Stimulated activated naive CD8-positive, alpha-beta T cell treated with anti-CD3 and anti-CD28 coated beads, Interleukin-15, Interleukin-2, amounts not matched to agents 100 U/mL and 50 U/mL, for 24 hours (primary cell): ENCODE results near the gene RABEP1.
A peak's percentile ranks its signal among the peaks of the same experiment; 100 is the strongest.
"Not testable (repeated sequence)": the region's sequence is repeated elsewhere in the genome, so short reads cannot be mapped to it uniquely, and the experiment has no call there.

ENCODE experiments used
- ATAC-seq: fragments of 150-1000 bp; cut with Tn5 transposase; one replicate; pipeline ENCODE4 v1.10.0; 2021
- DNase-seq: peaks from one replicate; pipeline ENCODE4 v3.0.0; 2021

RABEP1 gene, protein sequence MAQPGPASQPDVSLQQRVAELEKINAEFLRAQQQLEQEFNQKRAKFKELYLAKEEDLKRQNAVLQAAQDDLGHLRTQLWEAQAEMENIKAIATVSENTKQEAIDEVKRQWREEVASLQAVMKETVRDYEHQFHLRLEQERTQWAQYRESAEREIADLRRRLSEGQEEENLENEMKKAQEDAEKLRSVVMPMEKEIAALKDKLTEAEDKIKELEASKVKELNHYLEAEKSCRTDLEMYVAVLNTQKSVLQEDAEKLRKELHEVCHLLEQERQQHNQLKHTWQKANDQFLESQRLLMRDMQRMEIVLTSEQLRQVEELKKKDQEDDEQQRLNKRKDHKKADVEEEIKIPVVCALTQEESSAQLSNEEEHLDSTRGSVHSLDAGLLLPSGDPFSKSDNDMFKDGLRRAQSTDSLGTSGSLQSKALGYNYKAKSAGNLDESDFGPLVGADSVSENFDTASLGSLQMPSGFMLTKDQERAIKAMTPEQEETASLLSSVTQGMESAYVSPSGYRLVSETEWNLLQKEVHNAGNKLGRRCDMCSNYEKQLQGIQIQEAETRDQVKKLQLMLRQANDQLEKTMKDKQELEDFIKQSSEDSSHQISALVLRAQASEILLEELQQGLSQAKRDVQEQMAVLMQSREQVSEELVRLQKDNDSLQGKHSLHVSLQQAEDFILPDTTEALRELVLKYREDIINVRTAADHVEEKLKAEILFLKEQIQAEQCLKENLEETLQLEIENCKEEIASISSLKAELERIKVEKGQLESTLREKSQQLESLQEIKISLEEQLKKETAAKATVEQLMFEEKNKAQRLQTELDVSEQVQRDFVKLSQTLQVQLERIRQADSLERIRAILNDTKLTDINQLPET

DNA sequence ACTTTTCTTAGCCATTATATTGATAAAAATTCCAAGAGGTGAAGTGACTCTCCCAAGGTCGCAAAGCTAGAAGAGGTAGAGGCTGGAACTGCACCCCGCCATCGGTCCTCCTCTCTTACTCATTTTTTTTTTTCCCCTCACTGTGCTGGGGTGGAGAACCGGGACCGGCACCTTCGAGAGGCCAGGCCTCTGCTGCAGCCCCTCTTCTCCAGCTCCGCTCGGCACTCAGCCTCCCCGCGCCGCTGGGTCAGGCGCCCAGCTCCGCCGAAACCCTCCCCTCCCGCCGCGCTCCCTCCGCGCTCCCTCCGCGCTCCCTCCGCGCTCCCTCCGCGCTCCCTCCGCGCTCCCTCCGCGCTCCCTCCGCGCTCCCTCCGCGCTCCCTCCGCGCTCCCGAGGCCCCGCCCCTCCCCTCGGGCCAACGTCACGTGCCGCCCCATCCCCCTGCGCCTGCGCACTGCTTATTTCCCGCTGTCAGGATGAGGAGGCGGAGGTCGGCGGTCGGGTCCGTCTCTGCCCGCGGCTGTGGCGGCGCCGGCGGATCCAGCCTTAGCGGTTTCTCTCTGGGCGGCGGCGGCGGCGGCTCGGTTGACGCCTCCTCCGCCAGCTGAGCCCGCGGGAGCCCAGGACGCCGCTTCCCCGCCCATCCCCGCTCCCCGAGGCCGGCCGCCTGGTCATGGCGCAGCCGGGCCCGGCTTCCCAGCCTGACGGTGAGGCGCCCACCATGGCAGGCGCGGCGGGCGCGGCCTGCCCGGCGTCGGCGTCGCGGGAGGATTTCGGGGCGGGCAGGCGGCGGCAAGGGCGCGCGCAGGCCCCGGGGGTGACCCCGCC is at the start of gene RABEP1:
TSS of gene RABEP1 (plus strand) at position 471 of the 828 bp plus-strand sequence. CDS start at position 674, 203 bp downstream.
- peak; percentile 98 for DNase-seq
- ATAC-seq, result peak; percentile 86

DNA sequence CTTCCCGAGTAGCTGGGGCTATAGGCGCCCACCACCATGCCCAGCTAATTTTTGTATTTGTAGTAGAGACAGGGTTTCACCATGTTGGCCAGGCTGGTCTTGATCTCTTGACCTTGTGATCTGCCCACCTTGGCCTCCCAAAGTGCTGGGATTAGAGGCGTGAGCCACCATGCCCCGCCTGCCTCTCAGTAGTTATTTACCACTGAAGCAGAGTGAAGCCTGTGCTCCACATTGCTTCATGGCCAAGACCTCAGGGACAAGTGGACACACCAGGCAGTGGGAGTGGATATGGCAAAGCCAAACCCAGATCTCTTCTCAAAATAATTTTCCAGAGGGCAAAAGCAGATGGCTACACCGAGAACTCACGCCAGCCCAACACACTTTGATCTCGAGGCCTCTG is 48.6 kb upstream of the RABEP1 start:
- not testable (repeated sequence) for ATAC-seq, DNase-seq

DNA sequence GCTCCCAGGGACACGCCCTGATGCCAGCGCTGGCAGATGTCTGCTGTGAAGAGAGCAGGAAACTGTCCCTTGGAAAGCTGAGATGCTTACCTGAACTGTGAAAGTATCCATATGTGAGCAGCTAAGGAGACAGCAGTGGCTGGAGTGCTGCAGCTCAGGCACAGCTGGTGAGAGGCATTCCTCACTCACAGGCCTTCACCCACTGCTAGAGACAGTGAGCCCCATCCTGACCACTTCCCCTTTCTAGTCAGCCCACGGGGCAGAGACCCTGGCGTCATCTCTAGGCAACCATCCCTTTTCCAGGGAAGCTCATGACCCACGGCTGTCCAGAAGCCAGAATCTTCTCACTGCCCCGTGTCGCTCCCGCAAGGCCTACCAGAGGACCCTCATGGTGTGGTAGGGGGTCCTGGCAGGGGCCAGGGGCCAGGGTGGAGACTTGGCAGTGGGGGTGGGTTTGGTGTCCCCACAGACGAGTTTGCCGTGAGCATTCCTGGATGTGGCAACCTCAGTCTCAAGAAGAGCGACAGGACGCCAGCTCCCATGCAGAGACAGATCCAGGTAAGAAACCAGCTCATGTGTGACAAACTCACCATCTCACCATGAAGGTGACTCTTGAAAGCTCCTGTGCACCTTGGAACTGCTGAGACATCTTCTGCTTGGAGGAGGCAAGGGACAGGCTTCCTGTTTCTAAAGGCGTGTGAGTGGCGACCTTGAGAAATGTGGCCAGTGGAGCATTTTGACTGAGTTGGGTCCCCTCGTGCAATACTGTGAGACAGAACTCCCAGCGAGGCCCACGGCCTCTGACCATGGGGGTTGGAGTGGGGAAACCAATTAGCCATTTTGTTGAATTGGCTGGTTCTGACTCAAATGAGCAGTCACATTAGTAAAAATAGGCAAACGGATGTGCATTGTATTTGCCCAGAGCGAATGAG is 47.2 kb upstream of the RABEP1 start, which contains the start of gene SCIMP:
TSS of gene SCIMP (minus strand) at position 216 of the 932 bp plus-strand sequence. CDS start at position 111, 105 bp downstream.
- DNase-seq (no peak), ATAC-seq (no peak)

DNA sequence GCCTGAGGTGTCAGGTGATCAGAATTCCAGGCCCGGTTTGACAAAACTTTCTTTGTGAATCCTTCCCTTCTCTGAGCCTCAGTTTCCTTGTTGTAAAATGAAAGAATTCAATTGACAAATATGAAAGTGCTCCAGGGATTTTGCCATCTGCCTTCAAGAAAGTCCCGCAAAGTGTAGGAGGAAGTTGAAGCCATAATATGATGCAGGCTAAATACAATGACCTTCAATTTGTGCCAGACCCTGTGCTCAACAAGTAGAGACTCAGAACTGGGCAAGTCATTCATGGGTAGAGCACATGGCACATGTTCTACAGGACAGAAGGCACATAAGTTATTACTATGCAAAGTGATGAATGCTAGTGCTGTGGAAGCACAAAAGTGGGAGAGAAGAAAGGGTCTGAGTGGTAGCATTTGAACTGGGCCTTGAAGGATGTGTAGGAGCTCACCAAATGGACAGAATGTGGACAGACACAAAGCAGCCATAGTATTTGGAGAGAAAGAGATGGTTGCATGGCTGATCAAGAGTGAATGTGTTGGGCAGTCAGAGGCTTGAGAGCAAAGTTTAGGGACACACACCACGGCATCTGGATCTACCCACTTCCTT is 45.0 kb upstream of the RABEP1 start:
- DNase-seq, result no peak
- no peak for ATAC-seq

- DNase-seq, result peak; percentile 67
- peak; percentile 68 for ATAC-seq
These were observed 44.5 kb upstream of the RABEP1 start for GRCh38 chr17:5237541-5238016.

- ATAC-seq, result no peak
These were observed 43.8 kb upstream of the RABEP1 start for GRCh38 chr17:5238333-5238732.

DNA sequence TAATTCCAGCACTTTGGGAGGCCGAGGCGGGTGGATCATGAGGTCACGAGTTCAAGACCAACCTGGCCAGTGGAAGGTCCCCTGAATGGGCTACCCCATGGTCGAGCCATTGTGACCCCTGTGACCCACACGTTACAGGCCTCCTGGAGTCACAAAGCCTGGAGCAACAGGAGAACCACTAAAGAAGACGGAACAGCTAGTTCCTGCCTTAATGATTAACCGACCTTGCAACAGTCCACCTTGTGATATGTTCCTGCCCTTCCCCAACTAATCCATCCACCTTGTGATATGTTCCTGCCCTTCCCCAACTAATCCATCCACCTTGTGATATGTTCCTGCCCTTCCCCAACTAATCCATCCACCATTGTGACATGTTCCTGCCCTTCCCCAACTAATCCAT is 42.3 kb upstream of the RABEP1 start:
- ATAC-seq, result not testable (repeated sequence)

More at GRCh38 chr17:5238333-5238732, 43.8 kb upstream of the RABEP1 start:
- no peak for DNase-seq

GRCh38 chr17:5241861-5242671 is 40.0 kb upstream of the RABEP1 start:
- no peak for DNase-seq
- ATAC-seq, result peak; percentile 58

More for the DNA sequence above, 42.3 kb upstream of the RABEP1 start:
- DNase-seq, result not testable (repeated sequence)

DNA sequence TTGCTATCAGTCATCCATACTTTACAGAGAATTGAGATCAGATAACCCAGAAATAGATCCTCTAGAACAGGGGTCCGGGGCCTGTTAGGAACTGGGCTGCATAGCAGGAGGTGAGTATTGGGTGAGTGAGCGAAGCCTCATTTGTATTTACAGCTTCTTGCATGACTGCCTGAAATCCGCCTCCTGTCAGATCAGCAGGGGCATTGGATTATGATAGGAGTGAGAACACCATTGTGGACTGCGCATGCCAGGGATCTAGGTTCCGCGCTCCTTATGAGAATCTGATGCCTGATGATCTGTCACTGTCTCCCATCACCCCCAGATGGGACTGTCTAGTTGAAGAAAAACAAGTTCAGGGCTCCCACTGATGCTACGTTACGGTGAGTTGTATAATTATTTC is 34.5 kb upstream of the RABEP1 start:
- ATAC-seq, result no peak
- DNase-seq, result no peak

DNA sequence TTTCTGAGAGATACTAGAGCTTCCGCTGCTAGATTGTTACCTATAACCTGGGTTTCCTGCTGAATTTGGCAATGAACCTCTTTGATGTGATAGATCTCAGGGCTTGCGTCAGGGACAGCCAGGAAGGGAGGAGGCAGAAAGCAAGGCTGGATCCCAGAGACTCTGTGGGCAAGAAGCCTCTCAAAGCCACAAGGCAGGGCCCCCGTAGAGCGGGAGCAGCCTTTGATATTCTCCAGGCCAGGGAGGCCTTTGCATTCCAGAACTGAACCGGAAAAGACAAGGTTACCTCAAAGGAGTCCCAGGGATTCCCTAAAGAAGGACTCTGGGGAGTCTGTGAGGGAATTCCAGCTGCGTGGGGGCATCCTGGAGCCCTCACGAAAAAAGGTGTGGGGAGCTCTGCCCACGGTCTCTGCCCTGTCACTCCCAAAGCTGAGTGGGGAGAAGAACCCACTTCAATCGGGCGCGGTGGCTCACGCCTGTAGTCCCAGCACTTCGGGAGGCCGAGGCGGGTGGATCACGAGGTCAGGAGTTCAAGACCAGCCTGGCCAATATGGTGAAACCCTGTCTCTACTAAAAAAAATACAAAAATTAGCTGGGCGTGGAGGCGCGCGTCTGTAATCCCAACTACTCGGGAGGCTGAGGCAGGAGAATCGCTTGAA is 33.1 kb upstream of the RABEP1 start:
- DNase-seq, result no peak
- no peak for ATAC-seq

DNA sequence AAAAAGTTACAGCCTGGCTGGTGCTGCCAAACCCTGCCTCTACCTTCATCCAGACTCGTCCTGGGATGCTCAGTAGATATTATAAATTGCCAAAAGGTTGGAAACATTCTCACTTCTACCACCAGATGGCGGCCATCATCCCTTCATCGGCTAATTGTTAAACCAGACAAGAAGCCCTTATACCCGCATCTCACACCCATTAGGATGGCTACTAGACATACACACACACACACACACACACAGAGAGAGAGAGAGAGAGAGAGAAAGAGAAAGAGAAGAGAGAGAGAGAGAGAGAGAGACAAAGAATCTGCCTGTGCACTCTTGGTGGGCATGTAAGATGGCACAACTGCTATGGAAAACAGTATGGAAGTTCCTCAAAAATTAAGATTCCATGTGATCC is 32.5 kb upstream of the RABEP1 start:
- DNase-seq (peak; percentile 64), ATAC-seq (peak; percentile 55)

DNA sequence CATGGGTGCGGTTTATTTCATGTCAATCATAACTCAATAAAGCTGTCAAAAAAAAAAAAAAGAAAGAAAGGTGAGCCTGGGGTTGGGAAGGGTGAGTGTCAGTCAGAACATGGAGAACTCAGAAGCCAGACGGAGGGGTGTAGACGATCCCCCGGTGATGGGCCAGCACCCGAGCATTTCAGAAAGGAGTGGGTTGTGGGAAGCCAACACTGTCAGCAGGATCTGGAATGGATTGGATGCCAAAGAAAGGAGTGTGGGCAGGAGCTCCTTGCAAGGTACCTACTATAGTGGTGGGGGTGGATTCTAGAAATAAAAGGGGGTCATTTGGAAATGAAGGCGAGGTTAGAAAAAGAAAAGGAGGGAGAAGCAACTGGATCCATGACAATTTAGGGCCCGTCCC is 27.7 kb upstream of the RABEP1 start:
- ATAC-seq (no peak), DNase-seq (no peak)

DNA sequence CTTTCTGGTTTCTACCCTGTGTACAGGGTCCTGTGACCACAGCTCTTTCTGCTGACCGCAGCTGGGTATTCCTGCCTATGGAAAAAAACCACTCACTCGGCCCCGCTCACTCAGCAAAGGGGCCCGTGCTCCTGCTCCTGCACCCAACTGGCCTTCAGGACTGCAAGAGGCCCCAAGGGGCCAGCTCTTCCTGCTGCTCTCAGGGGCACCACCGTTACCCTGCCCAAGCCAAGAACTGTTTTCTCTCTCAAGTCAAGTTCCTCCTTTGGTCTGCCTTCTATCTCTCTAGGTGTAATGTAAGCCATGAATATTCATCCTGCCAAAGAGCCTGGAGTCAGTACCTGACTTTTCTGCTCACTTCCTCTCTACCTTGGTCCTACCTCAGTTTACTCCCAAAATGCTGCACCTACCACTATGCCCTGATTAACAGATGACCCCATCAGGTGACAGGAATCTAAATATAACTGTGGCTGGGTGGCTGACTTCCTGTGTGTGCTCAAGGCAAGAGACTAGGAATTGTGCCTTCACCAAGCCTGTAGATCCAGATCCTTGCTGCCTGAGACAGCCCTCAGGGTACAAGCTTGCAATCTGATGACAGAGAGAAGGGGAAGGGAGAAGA is 27.1 kb upstream of the RABEP1 start:
- no peak for ATAC-seq
- DNase-seq, result no peak

- ATAC-seq (no peak), DNase-seq (no peak)
These were observed 25.0 kb upstream of the RABEP1 start for GRCh38 chr17:5257124-5257523.

GRCh38 chr17:5260542-5260941 is 21.5 kb upstream of the RABEP1 start:
- ATAC-seq, result no peak
- no peak for DNase-seq

GRCh38 chr17:5262416-5262991 is 19.6 kb upstream of the RABEP1 start:
- DNase-seq, result no peak
- no peak for ATAC-seq

DNA sequence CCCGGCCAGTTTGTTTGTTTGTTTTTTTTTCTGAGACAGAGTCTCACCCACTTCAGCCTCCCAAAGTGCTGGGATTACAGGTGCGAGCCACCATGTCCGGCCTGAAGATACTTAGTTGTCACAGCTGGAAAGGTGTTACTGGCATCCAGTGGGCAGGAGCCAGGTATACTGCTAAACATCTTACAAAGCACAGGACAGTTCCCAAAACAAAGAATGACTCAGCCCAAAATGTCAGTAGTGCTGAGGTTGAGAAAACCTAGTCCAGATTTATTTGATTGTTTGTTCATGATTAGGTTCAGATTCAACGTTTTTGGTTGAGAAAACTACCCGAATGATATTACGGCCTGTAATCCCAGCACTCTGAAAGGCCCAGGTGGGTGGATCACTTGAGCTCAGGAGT is 18.6 kb upstream of the RABEP1 start:
- no peak for ATAC-seq
- DNase-seq, result no peak

GRCh38 chr17:5264893-5265292 is 17.2 kb upstream of the RABEP1 start:
- no peak for DNase-seq
- no peak for ATAC-seq
